Cardiac septum (tissue), 1 donor: ENCODE measurements around the gene FBXW10. TPM values are rescaled to one million over a fixed set of nuclear protein-coding genes. Genes with fewer than 3 reads are reported as not detected.
"Not testable (repeated sequence)": the region's sequence is repeated elsewhere in the genome, so short reads cannot be mapped to it uniquely, and the experiment has no call there.

Source experiments
- DNase-seq: peaks from one replicate; pipeline ENCODE4 v3.0.0-alpha.2; 2020; ENCODE audit warnings: low spot score
- intact Hi-C: fragments of 100-400 bp; cut with DNase I; formaldehyde crosslinking; loops from one replicate; pipeline ENCODE4 v1.14.0; 2022
- total RNA-seq: library from RNA; stranded (reverse); fragmentation: NEBNext Ultra II Directional; extraction: Animal tissue kit (Norgen Biotek cat#: 25700); gene quantifications from one replicate; pipeline ENCODE4 v1.2.1, GENCODE V29; 2021
- donor health status: DM: no; HTN: no; CAD: no.

Gene FBXW10
- total RNA-seq, 1 donor from 2014 or later, result 0.51 TPM

- DNase-seq, intact Hi-C loops: not testable (repeated sequence)
These were observed 59.8 kb downstream of the FBXW10 start for GRCh38 chr17:18803458-18804245.

- intact Hi-C loops, DNase-seq: not testable (repeated sequence)
These were observed 72.1 kb downstream of the FBXW10 start for GRCh38 chr17:18815924-18816323.

DNA sequence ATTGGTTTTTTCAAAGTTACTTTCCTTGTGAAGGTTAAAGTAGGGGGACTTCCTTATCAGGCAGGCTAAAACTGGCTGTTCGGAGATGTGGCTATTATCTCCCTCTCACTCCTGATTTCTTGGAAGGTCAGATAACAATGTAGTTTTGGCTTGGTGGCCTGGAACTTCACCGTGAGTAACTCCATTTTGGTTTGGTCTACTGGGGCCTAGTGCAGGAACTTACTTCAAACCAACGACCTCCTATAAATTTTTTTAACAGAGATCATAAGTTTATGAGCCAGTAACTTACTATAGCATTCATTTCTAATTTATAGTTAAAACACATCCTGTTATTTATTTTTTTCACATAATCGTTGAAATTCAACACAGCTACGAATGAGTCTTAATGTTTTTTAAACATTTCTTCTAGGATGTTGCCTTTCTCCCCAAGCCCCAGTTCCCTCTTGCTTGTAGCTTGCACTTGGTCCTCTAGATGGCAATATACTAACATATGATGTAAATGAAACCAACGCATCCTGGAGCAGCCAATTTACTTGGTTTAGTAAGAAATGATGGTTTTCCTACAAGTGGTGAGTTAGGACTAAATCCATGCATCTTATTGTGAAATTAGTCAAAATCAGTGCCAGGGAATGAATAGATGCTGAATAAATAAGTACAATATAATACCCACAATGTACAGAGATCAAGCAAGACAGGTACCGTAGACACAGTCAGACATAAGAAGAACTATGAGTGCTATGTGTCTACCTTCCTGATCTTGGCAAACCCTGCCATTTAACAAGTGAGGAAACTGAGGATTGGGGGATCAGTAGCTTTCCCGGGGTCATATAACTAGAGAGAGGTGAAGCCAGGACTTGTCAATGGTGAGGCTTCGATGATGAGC is 72.9 kb downstream of the FBXW10 start:
- intact Hi-C loops, DNase-seq: not testable (repeated sequence)

DNA sequence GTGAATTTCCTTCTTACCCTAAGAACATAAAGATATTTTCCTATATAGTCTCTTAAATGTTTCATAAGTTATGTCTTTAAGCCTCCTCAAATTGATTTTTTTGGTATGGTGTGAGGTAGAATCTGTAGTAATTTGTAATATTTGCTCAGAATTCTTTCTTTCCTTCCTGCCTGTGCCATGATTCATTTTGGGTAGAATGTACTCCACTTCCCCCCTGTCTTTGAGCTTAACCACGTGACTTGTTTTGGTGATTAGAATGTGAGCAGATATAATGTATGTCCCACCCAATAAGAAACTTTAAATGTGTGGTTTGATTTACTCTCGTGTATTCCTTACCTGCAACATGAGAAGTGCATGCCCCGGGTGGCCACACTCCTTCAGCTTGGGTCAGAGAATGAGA is 77.6 kb downstream of the FBXW10 start:
- DNase-seq, intact Hi-C loops: not testable (repeated sequence)

- DNase-seq, intact Hi-C loops: not testable (repeated sequence)
These were observed 83.8 kb downstream of the FBXW10 start for GRCh38 chr17:18827613-18828012.

Other genes with a start within 250 kb of the FBXW10 start
- gene TBC1D28, start 99.7 kb upstream of the FBXW10 start, total RNA-seq, result not detected
- 1.1 TPM for gene FOXO3B, start 61.7 kb upstream of the FBXW10 start, total RNA-seq
- 21.0 TPM for gene TVP23B, start 37.1 kb downstream of the FBXW10 start, total RNA-seq
- gene PRPSAP2, start 114.1 kb downstream of the FBXW10 start, total RNA-seq, result 20.9 TPM
- gene SLC5A10, start 208.1 kb downstream of the FBXW10 start, total RNA-seq, result 0.13 TPM